A673 (cell line): ENCODE results near the gene PASK.

Experiments
- EZH2 ChIP-seq: fragments of 200-600 bp; sonication (generic); IDR thresholded peaks from 2 replicates; pipeline ENCODE4 v1.6.1; 2017; ENCODE audit warnings: borderline replicate concordance, low read depth, mild to moderate bottlenecking, mixed read lengths, antibody characterized with exemption, low read length; ENCODE audit not compliant: poor library complexity, severe bottlenecking
- TF ChIP-seq, protein P1 (sequence below): fragments of 300-800, 200-600 bp; sonication (generic); conservative IDR thresholded peaks from 2 replicates; pipeline ENCODE4 v1.5.1; 2017; ENCODE audit warnings: low read depth, mild to moderate bottlenecking, antibody characterized with exemption, low read length, moderate library complexity, mixed read lengths

DNA sequence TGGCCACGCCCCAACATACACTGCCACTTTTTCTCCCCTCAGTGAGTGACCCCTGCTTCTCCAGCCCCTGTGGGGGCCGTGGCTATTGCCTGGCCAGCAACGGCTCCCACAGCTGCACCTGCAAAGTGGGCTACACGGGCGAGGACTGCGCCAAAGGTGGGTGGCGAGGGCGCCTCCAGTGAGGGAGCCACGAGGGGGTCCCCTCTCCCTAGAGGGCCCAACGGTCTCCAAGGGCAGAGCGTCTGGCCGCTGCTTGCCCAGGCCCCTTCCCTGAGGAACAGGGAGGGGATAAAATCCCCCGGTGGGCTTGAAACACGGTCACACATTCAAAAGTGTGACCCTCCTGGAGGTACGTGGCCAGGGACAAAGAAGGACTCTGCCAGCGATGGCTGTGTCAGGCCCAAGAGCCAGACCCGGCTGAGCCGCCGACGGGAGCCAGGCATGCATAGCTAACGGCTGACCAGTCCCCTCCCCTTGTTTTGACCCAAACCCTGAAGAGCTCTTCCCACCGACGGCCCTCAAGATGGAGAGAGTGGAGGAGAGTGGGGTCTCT lies 84.4 kb downstream of the PASK start:
- TF ChIP-seq, protein P1, sequence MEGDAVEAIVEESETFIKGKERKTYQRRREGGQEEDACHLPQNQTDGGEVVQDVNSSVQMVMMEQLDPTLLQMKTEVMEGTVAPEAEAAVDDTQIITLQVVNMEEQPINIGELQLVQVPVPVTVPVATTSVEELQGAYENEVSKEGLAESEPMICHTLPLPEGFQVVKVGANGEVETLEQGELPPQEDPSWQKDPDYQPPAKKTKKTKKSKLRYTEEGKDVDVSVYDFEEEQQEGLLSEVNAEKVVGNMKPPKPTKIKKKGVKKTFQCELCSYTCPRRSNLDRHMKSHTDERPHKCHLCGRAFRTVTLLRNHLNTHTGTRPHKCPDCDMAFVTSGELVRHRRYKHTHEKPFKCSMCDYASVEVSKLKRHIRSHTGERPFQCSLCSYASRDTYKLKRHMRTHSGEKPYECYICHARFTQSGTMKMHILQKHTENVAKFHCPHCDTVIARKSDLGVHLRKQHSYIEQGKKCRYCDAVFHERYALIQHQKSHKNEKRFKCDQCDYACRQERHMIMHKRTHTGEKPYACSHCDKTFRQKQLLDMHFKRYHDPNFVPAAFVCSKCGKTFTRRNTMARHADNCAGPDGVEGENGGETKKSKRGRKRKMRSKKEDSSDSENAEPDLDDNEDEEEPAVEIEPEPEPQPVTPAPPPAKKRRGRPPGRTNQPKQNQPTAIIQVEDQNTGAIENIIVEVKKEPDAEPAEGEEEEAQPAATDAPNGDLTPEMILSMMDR = no peak
- no peak for TF ChIP-seq EZH2
